ENCODE results near the gene GOLGA6L7. TPM values are rescaled to one million over a fixed set of nuclear protein-coding genes. Genes with fewer than 3 reads are reported as not detected.
"Not testable (repeated sequence)": the region's sequence is repeated elsewhere in the genome, so short reads cannot be mapped to it uniquely, and the experiment has no call there.

Gene GOLGA6L7
- total RNA-seq, 1 donor from 2014 or later, result not detected

DNA sequence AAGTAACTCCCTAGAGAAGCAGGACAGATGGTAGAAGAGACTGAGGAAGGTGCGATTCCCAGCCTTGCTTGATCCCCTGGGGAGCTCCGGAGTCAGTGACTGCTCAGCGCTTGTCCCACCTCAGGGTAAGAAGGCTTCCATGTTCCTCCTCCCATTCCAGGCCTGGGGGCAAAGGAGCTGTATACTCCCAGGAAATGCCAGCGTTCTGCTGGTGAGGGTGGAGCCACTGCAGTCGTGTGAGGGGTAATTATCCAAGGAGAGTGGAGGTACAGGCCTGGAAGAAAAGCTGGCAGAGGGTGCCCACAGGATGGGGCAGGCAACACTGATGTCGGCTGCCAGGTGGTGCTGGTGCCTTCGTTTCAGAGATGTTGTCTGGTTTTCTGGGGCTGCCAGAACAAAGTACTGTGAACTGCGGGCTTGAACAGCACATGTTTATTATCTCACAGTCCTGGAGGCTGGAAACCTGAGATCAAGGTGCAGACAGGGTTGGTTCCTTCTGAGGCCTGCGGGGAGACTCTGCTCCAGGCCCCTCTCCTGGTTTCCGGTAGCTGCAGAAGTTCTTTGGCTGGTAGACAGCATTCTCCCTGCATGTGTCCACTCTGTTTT is 25.2 kb upstream of the GOLGA6L7 start:
- TF ChIP-seq, protein P1, sequence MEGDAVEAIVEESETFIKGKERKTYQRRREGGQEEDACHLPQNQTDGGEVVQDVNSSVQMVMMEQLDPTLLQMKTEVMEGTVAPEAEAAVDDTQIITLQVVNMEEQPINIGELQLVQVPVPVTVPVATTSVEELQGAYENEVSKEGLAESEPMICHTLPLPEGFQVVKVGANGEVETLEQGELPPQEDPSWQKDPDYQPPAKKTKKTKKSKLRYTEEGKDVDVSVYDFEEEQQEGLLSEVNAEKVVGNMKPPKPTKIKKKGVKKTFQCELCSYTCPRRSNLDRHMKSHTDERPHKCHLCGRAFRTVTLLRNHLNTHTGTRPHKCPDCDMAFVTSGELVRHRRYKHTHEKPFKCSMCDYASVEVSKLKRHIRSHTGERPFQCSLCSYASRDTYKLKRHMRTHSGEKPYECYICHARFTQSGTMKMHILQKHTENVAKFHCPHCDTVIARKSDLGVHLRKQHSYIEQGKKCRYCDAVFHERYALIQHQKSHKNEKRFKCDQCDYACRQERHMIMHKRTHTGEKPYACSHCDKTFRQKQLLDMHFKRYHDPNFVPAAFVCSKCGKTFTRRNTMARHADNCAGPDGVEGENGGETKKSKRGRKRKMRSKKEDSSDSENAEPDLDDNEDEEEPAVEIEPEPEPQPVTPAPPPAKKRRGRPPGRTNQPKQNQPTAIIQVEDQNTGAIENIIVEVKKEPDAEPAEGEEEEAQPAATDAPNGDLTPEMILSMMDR (IDR thresholded peaks at IDR 0.05; ENCODE audit: insufficient read depth, low read length, severe bottlenecking), result no peak
- FAIRE-seq (no peak), DNase-seq (ENCODE audit: low read depth) (no peak)
- H3K36me3 ChIP-seq (ENCODE audit: control insufficient read depth, insufficient read depth, low read length), result no peaks in the 10 kb centered on the region
- H3K27me3 ChIP-seq (ENCODE audit: control insufficient read depth, insufficient read depth, low read length), result no peaks in the 10 kb centered on the region
- no peak overlapping the region for H3K4me3 ChIP-seq (ENCODE audit: low read depth, low read length)

- DNase-seq (ENCODE audit: low read depth), result no peak
- H3K36me3 ChIP-seq (ENCODE audit: control insufficient read depth, insufficient read depth, low read length), result no peaks in the 10 kb centered on the region
- no peaks in the 10 kb centered on the region for H3K27me3 ChIP-seq (ENCODE audit: control insufficient read depth, insufficient read depth, low read length)
- FAIRE-seq, result no peak
- no peak overlapping the region for H3K4me3 ChIP-seq (ENCODE audit: low read depth, low read length)
- TF ChIP-seq, protein P1 (IDR thresholded peaks at IDR 0.05; ENCODE audit: insufficient read depth, low read length, severe bottlenecking), result no peak
Observed at GRCh38 chr15:28873006-28873405, 24.6 kb upstream of the GOLGA6L7 start.

DNA sequence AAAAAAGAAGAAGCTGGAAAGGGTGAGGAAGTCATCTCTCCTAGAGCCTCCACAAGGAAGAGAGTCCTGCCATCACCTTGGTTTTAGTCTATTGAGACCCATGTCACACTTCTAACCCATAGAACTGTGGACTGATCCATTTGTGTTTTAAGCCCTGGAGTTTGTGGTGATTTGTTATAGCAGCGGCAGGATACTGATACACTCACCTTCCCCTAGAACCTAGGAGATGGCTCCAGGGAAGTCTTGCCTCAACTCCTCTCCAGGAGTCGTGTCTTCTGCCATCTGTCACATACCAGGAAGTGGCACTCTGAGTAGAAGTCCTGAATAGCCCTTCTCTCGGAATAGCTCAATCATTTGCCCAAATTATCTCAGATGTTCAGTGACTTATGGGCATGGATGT is 22.7 kb upstream of the GOLGA6L7 start:
- Histone ChIP-seq H3K4me3 (ENCODE audit: low read depth, low read length) (no peak overlapping the region), H3K36me3 (ENCODE audit: control insufficient read depth, insufficient read depth, low read length) (no peaks in the 10 kb centered on the region), H3K27me3 (ENCODE audit: control insufficient read depth, insufficient read depth, low read length) (no peaks in the 10 kb centered on the region)
- DNase-seq (ENCODE audit: low read depth) (no peak), FAIRE-seq (no peak)
- TF ChIP-seq, protein P1 (IDR thresholded peaks at IDR 0.05; ENCODE audit: insufficient read depth, low read length, severe bottlenecking), result no peak

DNA sequence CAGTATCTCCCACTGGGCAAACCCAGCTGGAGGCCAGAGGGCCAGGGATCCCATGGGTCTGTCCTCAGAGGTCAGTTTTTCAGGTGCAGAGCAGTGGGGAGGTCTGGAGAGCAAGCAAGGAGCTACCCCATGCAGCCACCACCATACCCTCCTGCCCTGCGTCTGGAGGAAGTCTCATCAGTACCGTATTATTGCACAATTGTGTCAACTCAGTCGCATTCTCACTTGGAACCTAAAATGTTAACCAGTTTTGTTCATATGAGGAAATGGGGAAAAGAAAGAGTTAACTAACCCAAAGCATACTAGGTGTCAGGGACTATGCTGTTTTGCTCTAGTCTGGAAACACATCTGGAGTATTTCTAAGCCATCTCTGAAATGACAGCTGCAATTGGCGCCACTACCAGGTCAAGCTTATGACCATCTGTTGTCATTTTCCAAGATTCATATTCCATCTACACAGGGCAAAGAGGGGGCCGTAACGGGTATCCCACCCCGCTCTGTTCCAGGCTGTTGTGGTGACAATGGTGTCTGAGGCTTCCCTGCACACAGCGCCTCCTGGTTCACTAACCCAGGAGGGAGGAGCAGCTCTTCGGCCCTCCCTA is 20.4 kb upstream of the GOLGA6L7 start:
- TF ChIP-seq, protein P1 (IDR thresholded peaks at IDR 0.05; ENCODE audit: insufficient read depth, low read length, severe bottlenecking), result no peak
- no peak for DNase-seq (ENCODE audit: low read depth)
- H3K4me3 ChIP-seq (ENCODE audit: low read depth, low read length), result no peak overlapping the region
- H3K27me3 ChIP-seq (ENCODE audit: control insufficient read depth, insufficient read depth, low read length), result no peaks in the 10 kb centered on the region
- FAIRE-seq, result no peak
- H3K36me3 ChIP-seq (ENCODE audit: control insufficient read depth, insufficient read depth, low read length), result no peaks in the 10 kb centered on the region

GRCh38 chr15:28861589-28862293 is 13.3 kb upstream of the GOLGA6L7 start:
- not testable (repeated sequence) for DNase-seq (ENCODE audit: low read depth); FAIRE-seq

DNA sequence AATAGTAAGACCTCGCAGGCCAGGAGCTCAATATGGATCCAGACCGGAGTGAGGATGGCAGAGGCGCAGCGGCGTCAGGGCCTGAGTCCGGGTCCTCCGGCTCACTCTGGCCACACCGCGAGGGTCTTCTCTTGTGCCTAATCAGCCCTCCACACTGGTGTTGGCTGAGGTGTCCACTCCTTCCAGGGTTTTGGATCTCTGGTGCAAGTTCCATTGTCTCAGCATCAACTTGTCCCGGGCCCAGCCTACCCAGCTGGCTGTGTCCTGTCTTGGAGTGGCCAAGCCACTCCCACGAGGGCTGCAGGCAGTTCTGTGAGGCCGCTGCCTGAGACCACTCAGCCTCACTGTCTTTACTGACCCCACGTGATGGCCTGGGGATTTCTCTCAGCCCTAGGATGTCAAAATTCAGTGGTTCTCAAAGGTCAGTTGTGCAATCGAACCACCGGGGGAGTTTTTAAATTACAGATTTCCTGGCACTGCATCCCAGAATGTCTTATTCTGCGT is 12.6 kb upstream of the GOLGA6L7 start:
- Histone ChIP-seq H3K27me3 (ENCODE audit: control insufficient read depth, insufficient read depth, low read length) (no peaks in the 10 kb centered on the region), H3K36me3 (ENCODE audit: control insufficient read depth, insufficient read depth, low read length) (no peaks in the 10 kb centered on the region), H3K4me3 (ENCODE audit: low read depth, low read length) (no peak overlapping the region)
- DNase-seq (ENCODE audit: low read depth) (no peak), FAIRE-seq (no peak)
- TF ChIP-seq, protein P1 (IDR thresholded peaks at IDR 0.05; ENCODE audit: insufficient read depth, low read length, severe bottlenecking), result no peak

More at GRCh38 chr15:28861589-28862293, 13.3 kb upstream of the GOLGA6L7 start:
- H3K27me3 ChIP-seq (ENCODE audit: control insufficient read depth, insufficient read depth, low read length); H3K4me3 ChIP-seq (ENCODE audit: low read depth, low read length); H3K36me3 ChIP-seq (ENCODE audit: control insufficient read depth, insufficient read depth, low read length): not testable (repeated sequence)

DNA sequence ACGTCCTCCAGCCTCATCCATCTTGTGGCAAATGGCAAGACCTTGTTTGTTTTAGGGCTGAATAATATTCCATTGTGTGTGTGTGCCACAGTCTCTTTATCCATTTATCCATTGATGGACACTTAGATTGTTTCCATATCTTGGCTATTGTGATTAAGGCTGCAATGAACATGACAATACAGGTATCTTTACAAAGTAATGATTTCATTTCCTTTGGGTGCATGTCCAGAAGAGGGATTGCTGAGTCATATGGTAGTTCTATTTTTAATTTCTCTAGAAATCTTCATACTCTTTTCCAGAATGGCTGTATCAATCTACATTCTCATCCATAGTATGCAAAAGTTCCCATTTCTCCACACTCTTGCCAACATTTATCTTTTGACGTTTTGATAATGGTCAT is 6.1 kb upstream of the GOLGA6L7 start:
- not testable (repeated sequence) for H3K36me3 ChIP-seq (ENCODE audit: control insufficient read depth, insufficient read depth, low read length); H3K4me3 ChIP-seq (ENCODE audit: low read depth, low read length); H3K27me3 ChIP-seq (ENCODE audit: control insufficient read depth, insufficient read depth, low read length); FAIRE-seq
- peak; percentile 60 for DNase-seq (ENCODE audit: low read depth)

- H3K36me3 ChIP-seq (ENCODE audit: control insufficient read depth, insufficient read depth, low read length); H3K27me3 ChIP-seq (ENCODE audit: control insufficient read depth, insufficient read depth, low read length); H3K4me3 ChIP-seq (ENCODE audit: low read depth, low read length); DNase-seq (ENCODE audit: low read depth): not testable (repeated sequence)
- FAIRE-seq, result peak; percentile 52
Observed at GRCh38 chr15:28853654-28854053, 5.2 kb upstream of the GOLGA6L7 start.

DNA sequence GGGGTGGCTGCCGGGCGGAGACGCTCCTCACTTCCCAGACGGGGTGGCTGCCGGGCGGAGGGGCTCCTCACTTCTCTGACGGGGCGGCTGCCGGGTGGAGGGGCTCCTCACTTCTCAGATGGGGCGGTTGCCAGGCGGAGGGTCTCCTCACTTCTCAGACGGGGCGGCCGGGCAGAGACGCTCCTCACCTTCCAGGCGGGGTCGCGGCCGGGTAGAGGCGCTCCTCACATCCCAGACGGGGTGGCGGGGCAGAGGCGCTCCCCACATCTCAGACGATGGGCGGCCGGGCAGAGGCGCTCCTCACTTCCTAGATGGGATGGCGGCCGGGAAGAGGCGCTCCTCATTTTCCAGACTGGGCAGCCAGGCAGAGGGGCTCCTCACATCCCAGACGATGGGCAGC is 1.3 kb upstream of the GOLGA6L7 start:
- not testable (repeated sequence) for H3K27me3 ChIP-seq (ENCODE audit: control insufficient read depth, insufficient read depth, low read length); H3K36me3 ChIP-seq (ENCODE audit: control insufficient read depth, insufficient read depth, low read length); FAIRE-seq; DNase-seq (ENCODE audit: low read depth); H3K4me3 ChIP-seq (ENCODE audit: low read depth, low read length)
